IPS-20b (cell line): ENCODE results near the gene RXRA.

Experiments used
- H3K27ac ChIP-seq: one replicate; pipeline ENCODE4 v1.5.1; 2013; ENCODE audit warnings: low read length
- H3K27me3 ChIP-seq: 2 replicates; pipeline ENCODE4 v1.6.1; 2013; ENCODE audit warnings: mild to moderate bottlenecking, low read length, inconsistent platforms; ENCODE audit not compliant: insufficient read depth
- H3K36me3 ChIP-seq: 2 replicates; pipeline ENCODE4 v1.6.1; 2013; ENCODE audit warnings: low read depth, mild to moderate bottlenecking, inconsistent platforms, low read length, moderate library complexity; ENCODE audit not compliant: insufficient read depth
- H3K4me1 ChIP-seq: 2 replicates; pipeline ENCODE4 v1.6.1; 2013; ENCODE audit warnings: mild to moderate bottlenecking, control low read depth, inconsistent platforms, low read length, moderate library complexity; ENCODE audit not compliant: insufficient read depth
- H3K4me3 ChIP-seq: 2 replicates; pipeline ENCODE4 v1.5.1; 2013; ENCODE audit warnings: mild to moderate bottlenecking, low read length, inconsistent platforms
- H3K9ac ChIP-seq: 2 replicates; pipeline ENCODE4 v1.6.1; 2013; ENCODE audit warnings: low read depth, mild to moderate bottlenecking, inconsistent platforms, low read length, moderate library complexity
- H3K9me3 ChIP-seq: 2 replicates; pipeline ENCODE4 v1.6.1; 2013; ENCODE audit warnings: mild to moderate bottlenecking, low read depth, low read length, inconsistent platforms; ENCODE audit not compliant: insufficient read depth

RXRA gene

GRCh38 chr9:134321946-134322741 is 4.1 kb upstream of the RXRA start:
- H3K27me3 ChIP-seq, result peaks cover 16% of the 10 kb centered on the region; the same call in 1 of the 2 replicates
- no peak overlapping the region for H3K27ac ChIP-seq
- no peaks in the 10 kb centered on the region for H3K36me3 ChIP-seq
- H3K9me3 ChIP-seq, result no peaks in the 10 kb centered on the region
- no peak overlapping the region for H3K4me3 ChIP-seq
- H3K9ac ChIP-seq, result no peak overlapping the region
- H3K4me1 ChIP-seq, result no peaks in the 10 kb centered on the region

GRCh38 chr9:134322781-134323241 is 3.4 kb upstream of the RXRA start:
- H3K36me3 ChIP-seq, result no peaks in the 10 kb centered on the region
- peaks cover 16% of the 10 kb centered on the region; the same call in 1 of the 2 replicates for H3K27me3 ChIP-seq
- peaks cover 4% of the 10 kb centered on the region for H3K4me1 ChIP-seq
- no peak overlapping the region for H3K27ac ChIP-seq
- H3K9ac ChIP-seq, result no peak overlapping the region
- no peaks in the 10 kb centered on the region for H3K9me3 ChIP-seq
- no peak overlapping the region for H3K4me3 ChIP-seq

DNA sequence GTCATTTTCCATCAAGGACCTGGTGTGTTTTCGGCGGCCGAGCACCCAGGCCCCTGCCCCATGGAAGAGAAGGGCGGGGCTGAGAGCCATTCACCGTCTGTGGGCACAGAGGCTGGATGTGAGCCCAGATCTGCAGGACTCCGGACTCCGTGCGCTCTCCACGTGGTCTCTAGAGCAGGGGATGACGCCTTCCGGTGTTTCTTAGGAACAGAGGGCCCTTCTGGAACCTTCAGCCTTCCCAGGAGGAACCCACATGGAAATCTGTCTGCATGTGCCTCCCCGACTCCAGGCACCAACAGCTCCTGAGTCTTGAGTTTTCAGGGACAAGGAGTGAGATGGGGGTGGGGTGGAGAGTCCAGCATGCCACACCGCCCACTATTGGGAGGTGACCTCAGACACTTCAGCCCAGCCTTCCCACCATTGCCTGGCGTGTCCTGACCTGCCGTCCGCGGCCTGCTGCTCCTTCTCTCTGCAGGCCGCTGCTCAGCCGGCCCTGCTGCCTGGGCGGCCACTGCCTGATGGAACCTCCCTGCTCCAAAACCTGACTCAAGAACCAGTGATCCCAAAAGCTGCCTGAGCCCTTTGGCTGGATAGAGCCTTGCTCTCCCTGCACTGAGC is 2.4 kb upstream of the RXRA start:
- Histone ChIP-seq H3K9me3 (no peaks in the 10 kb centered on the region), H3K27me3 (peaks cover 16% of the 10 kb centered on the region; the same call in 1 of the 2 replicates), H3K27ac (no peak overlapping the region), H3K4me3 (no peak overlapping the region), H3K4me1 (peaks cover 6% of the 10 kb centered on the region), H3K9ac (no peak overlapping the region; the same call in 1 of the 2 replicates), H3K36me3 (no peaks in the 10 kb centered on the region)

DNA sequence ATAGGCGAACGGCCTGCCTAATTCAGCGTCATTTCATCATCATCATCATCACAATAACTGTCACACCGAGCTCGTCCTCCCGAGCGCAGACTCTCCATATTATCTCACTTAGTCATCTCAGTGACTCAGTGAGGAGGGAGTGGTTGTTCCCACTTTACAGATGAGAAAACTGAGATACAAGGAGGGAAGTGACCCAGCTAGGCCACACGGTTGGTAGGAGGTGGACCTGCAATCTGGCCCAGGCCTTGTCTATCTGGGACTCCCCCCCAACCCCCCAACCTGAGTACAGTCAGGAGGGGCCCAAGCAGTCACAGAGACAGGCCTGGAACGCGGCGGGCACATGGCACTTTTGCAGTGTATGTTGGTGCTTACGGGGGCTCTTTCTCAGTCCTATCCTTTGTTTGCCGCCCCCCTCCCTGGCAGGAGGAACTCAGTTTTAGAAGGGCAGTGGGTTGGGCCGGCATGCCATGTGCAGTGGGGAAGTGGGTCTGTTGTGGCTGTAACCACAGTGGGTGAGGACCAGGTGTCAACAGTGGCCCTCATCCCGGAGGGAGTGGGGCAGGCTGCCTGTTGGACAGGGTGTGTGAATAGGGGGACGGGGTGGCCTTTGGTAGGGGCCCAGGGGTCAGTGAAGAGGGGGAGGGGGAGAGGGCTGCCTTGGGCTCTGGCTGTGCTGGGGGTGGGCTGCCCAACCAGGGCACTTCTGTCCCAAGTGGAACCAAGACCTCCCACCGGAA is 1.7 kb upstream of the RXRA start:
- Histone ChIP-seq H3K36me3 (no peaks in the 10 kb centered on the region), H3K9me3 (no peaks in the 10 kb centered on the region), H3K27ac (no peak overlapping the region), H3K9ac (no peak overlapping the region), H3K27me3 (peaks cover 16% of the 10 kb centered on the region; the same call in 1 of the 2 replicates), H3K4me3 (peak overlapping the region; percentile 75; the same call in 1 of the 2 replicates), H3K4me1 (peaks cover 6% of the 10 kb centered on the region)

- H3K9ac ChIP-seq, result peak overlapping the region; percentile 71; the same call in 1 of the 2 replicates
- no peaks in the 10 kb centered on the region for H3K9me3 ChIP-seq
Observed at GRCh38 chr9:134325096-134325812, 1.0 kb upstream of the RXRA start.

GRCh38 chr9:134326724-134327601 is 708 bp downstream of the RXRA start:
- Histone ChIP-seq H3K36me3 (no peaks in the 10 kb centered on the region), H3K4me1 (peaks cover 6% of the 10 kb centered on the region), H3K9ac (peak overlapping the region; percentile 76), H3K27ac (no peak overlapping the region), H3K27me3 (peaks cover 16% of the 10 kb centered on the region; the same call in 1 of the 2 replicates), H3K9me3 (no peaks in the 10 kb centered on the region), H3K4me3 (peak overlapping the region; percentile 78)

More at GRCh38 chr9:134325096-134325812, 1.0 kb upstream of the RXRA start:
- peaks cover 6% of the 10 kb centered on the region for H3K4me1 ChIP-seq
- no peaks in the 10 kb centered on the region for H3K36me3 ChIP-seq
- peaks cover 16% of the 10 kb centered on the region; the same call in 1 of the 2 replicates for H3K27me3 ChIP-seq
- peak overlapping the region; percentile 75 for H3K4me3 ChIP-seq
- no peak overlapping the region for H3K27ac ChIP-seq

DNA sequence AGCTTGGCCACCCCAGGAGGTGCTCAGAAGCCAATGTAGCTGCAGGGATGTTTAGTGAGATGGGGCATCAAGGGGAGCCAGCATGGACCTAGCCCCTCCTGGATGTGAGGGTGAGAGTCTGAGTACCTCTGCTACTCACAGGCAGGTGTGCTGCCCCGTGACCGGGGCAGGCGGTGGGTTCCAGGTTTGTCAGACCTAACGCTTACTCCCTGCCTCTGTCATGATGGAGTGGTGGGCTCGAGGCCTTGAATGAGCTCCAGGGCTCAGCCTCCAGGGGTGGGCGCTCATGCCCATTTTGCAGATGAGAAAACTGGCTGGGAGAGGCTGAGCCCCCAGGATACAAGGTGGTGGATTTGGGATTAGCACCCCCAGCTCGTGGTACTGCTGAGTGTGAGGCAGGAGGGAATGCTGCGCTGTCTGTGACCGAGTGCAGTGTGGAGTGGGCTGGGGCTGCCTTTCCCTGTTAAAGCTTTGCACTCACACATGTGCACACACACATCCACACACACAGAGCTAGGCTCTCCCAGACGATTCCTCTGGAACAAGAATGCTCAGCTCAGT is 1.5 kb downstream of the RXRA start:
- Histone ChIP-seq H3K36me3 (no peaks in the 10 kb centered on the region), H3K27ac (no peak overlapping the region), H3K9me3 (no peaks in the 10 kb centered on the region), H3K9ac (peak overlapping the region; percentile 76; the same call in 1 of the 2 replicates), H3K4me1 (peaks cover 6% of the 10 kb centered on the region), H3K27me3 (peaks cover 16% of the 10 kb centered on the region; the same call in 1 of the 2 replicates), H3K4me3 (peak overlapping the region; percentile 78)

- Histone ChIP-seq H3K9ac (peak overlapping the region; percentile 27; the same call in 1 of the 2 replicates), H3K4me3 (no peak overlapping the region), H3K27me3 (peaks cover 16% of the 10 kb centered on the region; the same call in 1 of the 2 replicates), H3K27ac (no peak overlapping the region), H3K9me3 (no peaks in the 10 kb centered on the region), H3K36me3 (no peaks in the 10 kb centered on the region), H3K4me1 (peaks cover 6% of the 10 kb centered on the region)
Observed at GRCh38 chr9:134328341-134328840, 2.1 kb downstream of the RXRA start.

DNA sequence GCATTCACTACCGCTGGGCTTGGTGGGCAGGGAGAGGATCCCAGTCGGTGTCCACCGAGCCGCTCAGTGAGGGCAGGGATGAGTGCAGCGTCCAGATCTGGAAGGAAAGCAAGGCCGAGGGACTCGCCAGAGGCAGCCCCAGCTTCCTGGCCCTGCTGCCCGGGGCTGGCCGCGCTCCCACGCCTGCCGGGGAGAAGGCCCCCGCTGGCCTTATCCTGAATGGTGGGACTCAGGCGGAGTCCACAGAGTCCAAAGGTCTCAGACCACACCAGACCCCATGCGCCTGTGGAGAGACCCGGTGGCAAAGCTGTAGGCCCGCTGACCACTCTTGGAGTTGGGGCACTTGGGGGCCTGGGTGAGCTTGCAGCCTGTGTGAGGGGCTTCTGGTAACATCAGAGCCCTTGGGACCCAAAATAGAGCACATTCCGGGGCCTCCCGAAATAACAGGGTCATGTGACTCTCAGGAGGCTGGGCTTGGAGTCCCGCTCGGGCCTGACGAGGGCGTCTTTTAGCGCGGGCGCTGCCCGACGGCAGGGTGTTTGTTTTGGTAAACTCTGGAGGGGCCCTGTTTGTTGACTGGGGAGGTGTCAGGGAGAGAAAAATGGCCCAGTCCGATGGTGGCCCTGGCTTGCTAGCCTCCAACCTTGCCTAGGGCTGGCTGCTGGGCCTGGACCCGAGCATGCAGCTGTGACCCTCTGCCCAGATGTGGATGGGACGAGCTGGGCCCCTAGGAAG is 2.8 kb downstream of the RXRA start:
- no peak overlapping the region for H3K9ac ChIP-seq

GRCh38 chr9:134329576-134329855 is 3.3 kb downstream of the RXRA start:
- peaks cover 6% of the 10 kb centered on the region for H3K4me1 ChIP-seq
- no peak overlapping the region for H3K27ac ChIP-seq
- no peaks in the 10 kb centered on the region for H3K36me3 ChIP-seq
- H3K9me3 ChIP-seq, result no peaks in the 10 kb centered on the region
- H3K4me3 ChIP-seq, result no peak overlapping the region
- peaks cover 11% of the 10 kb centered on the region; the same call in 1 of the 2 replicates for H3K27me3 ChIP-seq
- no peak overlapping the region for H3K9ac ChIP-seq

More for the DNA sequence above, 2.8 kb downstream of the RXRA start:
- H3K36me3 ChIP-seq, result no peaks in the 10 kb centered on the region
- no peaks in the 10 kb centered on the region for H3K9me3 ChIP-seq
- H3K4me1 ChIP-seq, result peaks cover 6% of the 10 kb centered on the region
- H3K27ac ChIP-seq, result no peak overlapping the region
- peaks cover 16% of the 10 kb centered on the region; the same call in 1 of the 2 replicates for H3K27me3 ChIP-seq
- no peak overlapping the region for H3K4me3 ChIP-seq
